CD4-positive, CD25-positive, alpha-beta regulatory T cell (primary cell): ENCODE measurements around the gene SPEG. TPM values are rescaled to one million over a fixed set of nuclear protein-coding genes. Genes with fewer than 3 reads are reported as not detected.
A peak's percentile ranks its signal among the peaks of the same experiment; 100 is the strongest.
"Not testable (repeated sequence)": the region's sequence is repeated elsewhere in the genome, so short reads cannot be mapped to it uniquely, and the experiment has no call there.

Experiments used
- ATAC-seq, 2 donors: fragments of 150-1000 bp; cut with Tn5 transposase; one replicate each; pipeline ENCODE4 v1.10.0; 2021; ENCODE audit warnings: low read depth in 2 of 2, moderate number of reproducible peaks in 2 of 2, moderate library complexity in 1 of 2
- DNase-seq, 3 donors: peaks; one replicate each; pipeline versions ENCODE4 v3.0.0 to v3.0.0-alpha.2; 2012 to 2022; ENCODE audit warnings: mixed read lengths in 1 of 3
- H3K27ac ChIP-seq: one replicate; pipeline ENCODE4 v1.7.0; 2013; ENCODE audit warnings: mild to moderate bottlenecking, low read length; ENCODE audit not compliant: insufficient read depth, poor library complexity, severe bottlenecking
- H3K27me3 ChIP-seq: one replicate; pipeline ENCODE4 v1.7.0; 2013; ENCODE audit warnings: low read length; ENCODE audit not compliant: control insufficient read depth, insufficient read depth
- H3K36me3 ChIP-seq: one replicate; pipeline ENCODE4 v1.7.0; 2013; ENCODE audit warnings: mild to moderate bottlenecking, low read length, moderate library complexity; ENCODE audit not compliant: control insufficient read depth, insufficient read depth
- H3K4me1 ChIP-seq: 2 replicates; pipeline ENCODE4 v1.7.0; 2013; ENCODE audit warnings: mild to moderate bottlenecking, low read length; ENCODE audit not compliant: insufficient read depth, control insufficient read depth, poor library complexity, severe bottlenecking
- H3K4me3 ChIP-seq: one replicate; pipeline ENCODE4 v1.7.0; 2013; ENCODE audit warnings: low read depth, mild to moderate bottlenecking, low read length, moderate library complexity
- H3K9me3 ChIP-seq, 2 experiments: 1 replicate in 1 of 2; 2 replicates in 1 of 2; pipeline ENCODE4 v1.7.0; 2013; ENCODE audit warnings: low read length in 2 of 2, mild to moderate bottlenecking in 1 of 2, moderate library complexity in 1 of 2; ENCODE audit not compliant: control insufficient read depth in 2 of 2
- H3K27ac Mint-ChIP-seq, 3 donors: one replicate each; pipeline ENCODE4 v1.8.0; 2020 to 2022; ENCODE audit warnings: mild to moderate bottlenecking in 3 of 3, mixed read lengths in 3 of 3, moderate library complexity in 2 of 3
- H3K27me3 Mint-ChIP-seq: one replicate; pipeline ENCODE4 v1.8.0; 2022; ENCODE audit warnings: mild to moderate bottlenecking, mixed read lengths
- H3K36me3 Mint-ChIP-seq: one replicate; pipeline ENCODE4 v1.8.0; 2020; ENCODE audit warnings: mixed read lengths
- H3K4me1 Mint-ChIP-seq, 4 donors: one replicate each; pipeline ENCODE4 v1.8.0; 2020 to 2022; ENCODE audit warnings: mixed read lengths in 4 of 4, mild to moderate bottlenecking in 1 of 4
- H3K4me3 Mint-ChIP-seq, 4 donors: one replicate each; pipeline ENCODE4 v1.8.0; 2020 to 2022; ENCODE audit warnings: mild to moderate bottlenecking in 4 of 4, mixed read lengths in 4 of 4, moderate library complexity in 3 of 4
- H3K9me3 Mint-ChIP-seq, 7 donors: one replicate each; pipeline ENCODE4 v1.8.0; 2020 to 2022; ENCODE audit warnings: mixed read lengths in 7 of 7, mild to moderate bottlenecking in 3 of 7, moderate library complexity in 2 of 7
- polyA plus RNA-seq, 4 donors: library from polyadenylated mRNA; unstranded; fragments of 300-500 nt; fragmentation: Illumina TruSeq; gene quantifications; one replicate each; pipeline ENCODE4 v1.2.3, GENCODE V29; 2021
- total RNA-seq: library from RNA; stranded (reverse); gene quantifications from one replicate; pipeline ENCODE4 v1.2.3, GENCODE V29; 2022

SPEG gene
- total and polyA plus RNA-seq, 5 donors from 2014 or later, result 0.20 to 4.1 TPM; not detected in 3

DNA sequence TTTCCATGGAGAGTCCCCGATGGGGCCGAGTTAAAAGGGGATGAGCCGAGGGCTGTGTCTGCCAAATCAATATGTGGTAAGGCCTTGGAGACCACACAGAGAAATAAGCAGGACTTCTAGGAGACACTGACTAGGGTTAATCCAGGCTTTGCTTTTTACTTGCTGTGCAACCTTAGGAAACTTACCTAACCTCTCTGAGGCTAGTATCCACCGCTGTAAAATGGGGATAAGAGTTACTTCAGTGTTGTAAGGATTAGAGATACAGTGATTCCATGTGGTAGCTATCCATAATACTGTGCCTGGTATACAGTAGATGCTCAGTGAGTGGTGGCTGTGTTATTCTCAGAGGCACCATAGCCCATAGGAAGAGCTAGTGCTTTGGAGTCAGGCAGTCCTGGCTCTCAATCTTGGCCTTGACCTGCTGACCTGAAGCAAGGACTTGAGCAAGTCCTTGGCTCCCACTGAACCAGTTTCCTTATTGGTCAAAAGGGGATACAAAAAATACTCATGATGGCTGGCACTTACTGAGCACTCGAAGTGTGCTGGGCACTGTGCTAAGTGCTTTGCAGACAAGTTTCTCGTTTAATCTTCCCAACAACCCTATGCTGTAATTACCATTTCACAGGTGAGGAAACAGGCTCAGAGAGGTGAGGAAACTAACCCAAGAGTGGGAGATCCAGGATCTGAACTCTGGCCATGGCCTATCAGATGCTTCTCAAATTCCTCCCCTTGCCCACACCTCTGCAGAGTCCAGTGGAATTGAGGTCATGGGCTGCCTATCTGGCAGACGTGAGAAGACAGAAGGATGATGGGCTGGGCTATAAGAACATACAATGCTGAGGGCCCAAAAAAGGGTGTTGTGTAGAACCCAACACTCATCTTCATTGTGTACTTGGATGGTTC lies 28.4 kb upstream of the SPEG start:
- H3K36me3 Mint-ChIP-seq, result no peaks in the 10 kb centered on the region
- H3K27me3 Mint-ChIP-seq, result peaks cover 22% of the 10 kb centered on the region
- H3K9me3 Mint-ChIP-seq, result peaks cover 0 to 2% (median 0%) of the 10 kb centered on the region in 7 donors
- no peak overlapping the region for H3K27ac Mint-ChIP-seq
- H3K27ac ChIP-seq, result no peak overlapping the region
- H3K4me3 Mint-ChIP-seq, result no peak overlapping the region
- H3K4me3 ChIP-seq, result no peak overlapping the region
- no peaks in the 10 kb centered on the region for H3K9me3 ChIP-seq
- H3K4me1 Mint-ChIP-seq, result peaks cover 0 to 3% (median 0%) of the 10 kb centered on the region in 4 donors
- H3K4me1 ChIP-seq, result peaks cover 5% of the 10 kb centered on the region
- H3K36me3 ChIP-seq, result no peaks in the 10 kb centered on the region
- ATAC-seq (no peak), DNase-seq (no peak)
- peaks cover 2% of the 10 kb centered on the region for H3K27me3 ChIP-seq

DNA sequence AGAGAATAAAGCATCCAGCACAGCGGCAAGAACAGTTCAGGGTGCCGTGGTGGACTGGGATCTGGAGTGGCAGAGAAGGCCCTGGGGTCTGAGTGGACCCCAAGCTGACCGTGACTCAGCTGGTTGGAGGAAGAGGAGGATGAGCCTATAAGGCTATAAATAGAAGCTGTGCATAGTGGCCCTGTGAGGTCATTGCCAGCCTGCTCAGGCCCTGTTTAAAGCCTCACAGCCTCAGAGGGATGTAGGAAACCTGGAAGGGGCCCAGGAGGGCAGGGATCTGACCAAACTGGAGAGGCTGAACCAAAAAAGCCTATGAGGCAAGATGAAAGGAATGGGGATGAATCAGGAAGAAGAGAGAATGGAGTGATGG lies 27.8 kb upstream of the SPEG start:
- peaks cover 5% of the 10 kb centered on the region for H3K4me1 ChIP-seq
- Mint-ChIP-seq H3K36me3 (no peaks in the 10 kb centered on the region), H3K27ac (peak overlapping the region in 1 of 3 donors; percentile 91), H3K9me3 (peaks cover 0 to 3% (median 1%) of the 10 kb centered on the region in 7 donors), H3K4me1 (peaks cover 0 to 3% (median 0%) of the 10 kb centered on the region in 4 donors), H3K4me3 (peak overlapping the region in 1 of 4 donors; percentile 2), H3K27me3 (peaks cover 22% of the 10 kb centered on the region)
- no peaks in the 10 kb centered on the region for H3K36me3 ChIP-seq
- peaks cover 2% of the 10 kb centered on the region for H3K27me3 ChIP-seq
- ATAC-seq (no peak), DNase-seq (no peak)
- H3K4me3 ChIP-seq, result no peak overlapping the region
- H3K27ac ChIP-seq, result no peak overlapping the region
- H3K9me3 ChIP-seq, result no peaks in the 10 kb centered on the region

DNA sequence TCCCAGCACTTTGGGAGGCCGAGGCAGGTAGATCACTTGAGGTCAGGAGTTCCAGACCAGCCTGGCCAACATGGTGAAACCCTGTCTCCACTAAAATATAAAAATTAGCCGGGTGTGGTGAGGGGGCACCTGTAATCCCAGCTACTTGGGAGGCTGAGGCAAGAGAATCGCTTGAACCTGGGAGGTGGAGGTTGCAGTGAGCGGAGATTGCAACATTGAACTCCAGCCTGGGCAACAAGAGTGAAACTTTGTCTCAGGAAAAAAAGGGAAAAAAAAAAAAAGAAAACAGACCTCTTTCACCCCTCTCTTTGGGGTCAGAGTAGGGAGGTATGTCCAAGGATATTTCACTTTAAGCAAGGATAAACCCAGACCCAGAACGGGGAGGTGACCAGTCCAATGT lies 27.3 kb upstream of the SPEG start:
- H3K9me3 ChIP-seq, H3K4me1 Mint-ChIP-seq, H3K4me1 ChIP-seq, H3K4me3 ChIP-seq, H3K27ac ChIP-seq, ATAC-seq, H3K4me3 Mint-ChIP-seq, H3K27me3 ChIP-seq, H3K36me3 ChIP-seq, H3K9me3 Mint-ChIP-seq, H3K27ac Mint-ChIP-seq, DNase-seq, H3K36me3 Mint-ChIP-seq: not testable (repeated sequence)
- peaks cover 19% of the 10 kb centered on the region for H3K27me3 Mint-ChIP-seq

DNA sequence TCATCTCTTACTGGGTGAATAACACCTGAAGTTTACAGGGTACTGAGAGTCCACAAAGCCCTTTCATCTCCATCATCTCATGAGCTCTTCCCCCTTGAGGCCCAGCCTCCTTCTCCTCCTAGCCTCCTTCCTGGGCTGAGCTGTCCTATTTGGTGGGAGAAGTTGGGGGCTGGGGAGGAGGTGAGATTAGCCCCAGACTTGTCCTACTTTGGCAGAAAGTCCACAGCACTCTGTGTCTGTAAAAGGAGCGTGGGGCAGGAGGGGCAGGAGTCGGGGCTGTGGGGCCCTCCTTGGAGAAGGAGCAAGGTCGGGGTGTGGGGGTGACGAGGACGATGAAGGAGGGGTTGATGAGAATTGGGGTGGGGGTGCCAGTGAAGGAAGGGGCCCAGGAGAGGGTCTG lies 26.4 kb upstream of the SPEG start:
- no peaks in the 10 kb centered on the region for H3K4me1 ChIP-seq
- H3K4me1 Mint-ChIP-seq, result no peaks in the 10 kb centered on the region
- DNase-seq (no peak), ATAC-seq (no peak)
- no peaks in the 10 kb centered on the region for H3K36me3 Mint-ChIP-seq
- H3K27ac ChIP-seq, result no peak overlapping the region
- no peaks in the 10 kb centered on the region for H3K36me3 ChIP-seq
- peaks cover 0 to 5% (median 2%) of the 10 kb centered on the region in 7 donors for H3K9me3 Mint-ChIP-seq
- no peak overlapping the region for H3K4me3 Mint-ChIP-seq
- no peak overlapping the region for H3K27ac Mint-ChIP-seq
- no peak overlapping the region for H3K4me3 ChIP-seq
- H3K9me3 ChIP-seq, result peaks cover 0 to 7% of the 10 kb centered on the region in 2 experiments
- H3K27me3 Mint-ChIP-seq, result peaks cover 14% of the 10 kb centered on the region
- H3K27me3 ChIP-seq, result peaks cover 2% of the 10 kb centered on the region

DNA sequence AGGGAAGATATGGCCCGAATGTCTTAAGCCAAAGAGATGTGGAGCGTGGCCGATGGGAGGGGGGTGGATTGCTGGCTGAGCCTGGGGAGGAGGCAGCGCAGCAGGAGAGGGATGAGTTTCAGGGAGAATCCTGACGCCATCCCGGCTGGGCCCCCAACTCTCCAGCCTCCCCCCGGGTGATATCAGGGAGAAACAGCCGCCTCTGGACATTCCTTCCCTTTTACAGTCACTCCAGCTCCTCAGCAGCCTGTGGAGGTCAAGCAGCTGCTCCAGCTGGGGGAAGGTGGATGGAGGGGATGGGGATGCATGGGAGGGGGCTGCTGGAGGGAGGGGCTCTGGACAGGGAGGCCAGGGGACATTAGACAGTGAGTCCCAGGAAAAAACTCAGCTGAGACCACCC lies 26.0 kb upstream of the SPEG start:
- Mint-ChIP-seq H3K27ac (no peak overlapping the region), H3K36me3 (no peaks in the 10 kb centered on the region), H3K27me3 (peaks cover 16% of the 10 kb centered on the region), H3K9me3 (peaks cover 0 to 5% (median 3%) of the 10 kb centered on the region in 7 donors), H3K4me3 (no peak overlapping the region), H3K4me1 (no peaks in the 10 kb centered on the region)
- H3K27me3 ChIP-seq, result peaks cover 2% of the 10 kb centered on the region
- H3K9me3 ChIP-seq, result peaks cover 0 to 7% of the 10 kb centered on the region in 2 experiments
- no peak overlapping the region for H3K4me3 ChIP-seq
- no peak for ATAC-seq
- H3K27ac ChIP-seq, result no peak overlapping the region
- no peak for DNase-seq
- H3K4me1 ChIP-seq, result no peaks in the 10 kb centered on the region
- H3K36me3 ChIP-seq, result no peaks in the 10 kb centered on the region

DNA sequence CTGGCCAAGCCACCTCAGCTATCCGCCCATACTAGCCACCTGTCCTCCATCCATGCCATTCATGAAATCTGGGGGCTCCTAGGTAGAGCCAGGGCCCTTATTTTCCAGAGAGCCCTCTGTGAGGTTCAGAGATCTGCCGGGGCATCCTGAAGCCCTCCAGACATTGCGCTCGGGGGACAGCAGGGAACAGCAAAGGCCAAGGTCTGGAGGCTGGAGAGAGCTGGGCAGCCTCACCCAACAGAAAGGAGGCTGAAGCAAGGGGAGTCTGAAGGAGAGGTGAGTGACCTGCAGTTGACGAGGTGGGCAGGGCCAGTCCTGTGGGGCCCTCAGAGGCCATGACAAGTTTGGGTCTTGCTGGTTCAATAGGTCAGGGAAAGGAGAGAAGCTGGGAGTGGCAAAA lies 25.0 kb upstream of the SPEG start:
- Histone ChIP-seq H3K27ac (no peak overlapping the region), H3K9me3 (peaks cover 0 to 7% of the 10 kb centered on the region in 2 experiments), H3K36me3 (no peaks in the 10 kb centered on the region), H3K27me3 (peaks cover 1% of the 10 kb centered on the region), H3K4me3 (no peak overlapping the region), H3K4me1 (no peaks in the 10 kb centered on the region)
- Mint-ChIP-seq H3K9me3 (peaks cover 0 to 5% (median 4%) of the 10 kb centered on the region in 7 donors), H3K4me1 (no peaks in the 10 kb centered on the region), H3K27me3 (peaks cover 14% of the 10 kb centered on the region), H3K4me3 (no peak overlapping the region), H3K27ac (peak overlapping the region in 1 of 3 donors; percentile 37), H3K36me3 (no peaks in the 10 kb centered on the region)
- DNase-seq, result no peak
- no peak for ATAC-seq

DNA sequence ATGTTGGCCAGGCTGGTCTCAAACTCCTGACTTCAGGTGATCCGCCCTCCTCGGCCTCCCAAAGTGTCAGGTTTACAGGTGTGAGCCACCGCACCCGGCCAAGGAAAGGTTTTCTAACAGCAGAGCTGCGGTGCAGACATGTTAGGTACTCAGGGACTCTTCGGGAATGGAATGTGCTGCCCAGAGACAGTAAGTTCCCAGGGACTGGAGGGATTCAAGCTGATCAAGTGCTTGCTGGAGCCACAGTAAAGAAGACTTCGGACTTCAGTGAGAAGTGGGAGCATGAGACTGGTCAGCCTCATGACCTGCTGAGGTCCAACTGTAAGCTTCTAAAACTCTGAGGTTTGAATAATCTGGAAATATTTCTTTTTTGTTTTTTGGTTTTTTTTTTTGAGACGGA lies 24.3 kb upstream of the SPEG start:
- ATAC-seq (no peak), DNase-seq (no peak)
- Mint-ChIP-seq H3K36me3 (no peaks in the 10 kb centered on the region), H3K9me3 (peaks cover 0 to 5% (median 4%) of the 10 kb centered on the region in 7 donors), H3K4me3 (no peak overlapping the region), H3K27me3 (peaks cover 19% of the 10 kb centered on the region), H3K4me1 (no peaks in the 10 kb centered on the region), H3K27ac (no peak overlapping the region)
- Histone ChIP-seq H3K4me3 (no peak overlapping the region), H3K9me3 (peaks cover 0 to 7% of the 10 kb centered on the region in 2 experiments), H3K27me3 (peaks cover 1% of the 10 kb centered on the region), H3K27ac (no peak overlapping the region), H3K4me1 (no peaks in the 10 kb centered on the region), H3K36me3 (no peaks in the 10 kb centered on the region)

DNA sequence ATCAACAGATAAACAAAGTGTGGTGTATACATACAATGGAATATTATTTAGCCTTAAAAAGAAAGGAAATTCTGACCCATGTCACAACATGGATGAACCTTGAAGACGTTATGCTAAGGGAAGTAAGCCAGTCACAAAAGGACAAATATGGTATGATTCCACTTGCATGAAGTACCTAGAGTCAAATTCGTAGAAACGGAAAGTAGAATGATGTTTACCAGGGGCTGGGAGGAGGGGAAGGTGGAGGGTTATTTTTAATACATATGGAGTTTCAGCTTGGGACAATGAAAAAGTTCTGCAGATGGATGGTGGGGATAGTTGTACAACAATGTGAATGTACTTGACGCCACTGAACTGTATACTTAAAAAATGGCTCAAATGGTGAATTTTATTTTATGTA lies 19.8 kb upstream of the SPEG start:
- Mint-ChIP-seq H3K4me1 (peaks cover 0 to 5% (median 0%) of the 10 kb centered on the region in 4 donors), H3K27me3 (peaks cover 44% of the 10 kb centered on the region), H3K27ac (no peak overlapping the region), H3K36me3 (no peaks in the 10 kb centered on the region), H3K4me3 (no peak overlapping the region), H3K9me3 (peaks cover 0 to 5% (median 3%) of the 10 kb centered on the region in 7 donors)
- no peak overlapping the region for H3K4me3 ChIP-seq
- peaks cover 1% of the 10 kb centered on the region for H3K27me3 ChIP-seq
- no peaks in the 10 kb centered on the region for H3K4me1 ChIP-seq
- H3K36me3 ChIP-seq, result no peaks in the 10 kb centered on the region
- peaks cover 0 to 7% of the 10 kb centered on the region in 2 experiments for H3K9me3 ChIP-seq
- ATAC-seq (no peak), DNase-seq (no peak)
- no peak overlapping the region for H3K27ac ChIP-seq
